Measurements from ENCODE around the gene SAMM50. TPM values are rescaled to one million over a fixed set of nuclear protein-coding genes. Genes with fewer than 3 reads are reported as not detected.
A peak's percentile ranks its signal among the peaks of the same experiment; 100 is the strongest.

Gene SAMM50
- total RNA-seq, 2 donors from 2014 or later: 40.7 to 49.5 TPM

DNA sequence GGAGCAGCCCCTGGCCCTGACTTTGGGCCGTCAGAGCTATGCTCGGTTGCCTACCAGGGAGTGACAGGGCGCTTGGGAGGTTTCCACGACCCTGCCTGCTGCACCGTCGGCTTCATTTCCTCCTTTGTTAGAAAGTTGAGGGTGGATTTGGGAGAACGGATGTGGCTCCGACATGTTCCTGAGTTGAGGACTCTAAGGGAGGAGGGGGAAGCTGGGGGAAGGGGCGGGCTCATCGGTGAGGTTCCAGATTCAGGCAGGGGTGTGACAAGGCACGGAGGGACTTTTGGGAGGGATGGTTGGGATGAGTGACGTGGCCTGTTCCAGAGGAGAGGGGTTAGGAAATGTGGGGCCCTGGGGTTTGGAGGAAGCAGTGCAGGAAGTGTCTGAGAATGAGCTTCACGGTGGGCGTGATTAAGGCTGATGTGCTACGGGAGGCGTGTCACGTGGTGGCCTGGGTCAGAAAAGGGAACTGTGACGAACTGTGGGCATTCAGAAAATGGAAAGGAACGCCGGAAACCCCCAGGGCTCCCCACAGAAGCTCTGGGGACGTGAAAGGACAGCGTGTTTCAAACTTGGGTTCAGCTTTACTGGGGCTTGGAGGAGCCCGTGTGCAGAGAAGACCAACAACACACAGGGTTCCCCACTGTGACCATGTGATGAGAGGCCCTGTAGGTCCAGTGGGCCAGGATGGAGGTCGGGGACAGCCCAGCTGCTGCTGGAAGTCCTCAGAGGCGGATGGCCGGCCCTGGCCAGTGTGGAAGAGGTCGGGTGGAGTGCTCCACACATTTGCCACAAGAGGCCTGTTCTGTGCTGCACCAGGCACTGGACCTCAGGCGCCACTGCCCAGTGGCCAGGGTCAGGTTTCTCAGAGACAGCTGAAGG lies 71.6 kb downstream of the SAMM50 start:
- peaks cover 4% of the 10 kb centered on the region for H3K27me3 ChIP-seq
- TF ChIP-seq, protein P1, sequence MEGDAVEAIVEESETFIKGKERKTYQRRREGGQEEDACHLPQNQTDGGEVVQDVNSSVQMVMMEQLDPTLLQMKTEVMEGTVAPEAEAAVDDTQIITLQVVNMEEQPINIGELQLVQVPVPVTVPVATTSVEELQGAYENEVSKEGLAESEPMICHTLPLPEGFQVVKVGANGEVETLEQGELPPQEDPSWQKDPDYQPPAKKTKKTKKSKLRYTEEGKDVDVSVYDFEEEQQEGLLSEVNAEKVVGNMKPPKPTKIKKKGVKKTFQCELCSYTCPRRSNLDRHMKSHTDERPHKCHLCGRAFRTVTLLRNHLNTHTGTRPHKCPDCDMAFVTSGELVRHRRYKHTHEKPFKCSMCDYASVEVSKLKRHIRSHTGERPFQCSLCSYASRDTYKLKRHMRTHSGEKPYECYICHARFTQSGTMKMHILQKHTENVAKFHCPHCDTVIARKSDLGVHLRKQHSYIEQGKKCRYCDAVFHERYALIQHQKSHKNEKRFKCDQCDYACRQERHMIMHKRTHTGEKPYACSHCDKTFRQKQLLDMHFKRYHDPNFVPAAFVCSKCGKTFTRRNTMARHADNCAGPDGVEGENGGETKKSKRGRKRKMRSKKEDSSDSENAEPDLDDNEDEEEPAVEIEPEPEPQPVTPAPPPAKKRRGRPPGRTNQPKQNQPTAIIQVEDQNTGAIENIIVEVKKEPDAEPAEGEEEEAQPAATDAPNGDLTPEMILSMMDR (IDR thresholded peaks at IDR 0.05): no peak
- intact Hi-C loops (cut with DNase I): no loop called here

DNA sequence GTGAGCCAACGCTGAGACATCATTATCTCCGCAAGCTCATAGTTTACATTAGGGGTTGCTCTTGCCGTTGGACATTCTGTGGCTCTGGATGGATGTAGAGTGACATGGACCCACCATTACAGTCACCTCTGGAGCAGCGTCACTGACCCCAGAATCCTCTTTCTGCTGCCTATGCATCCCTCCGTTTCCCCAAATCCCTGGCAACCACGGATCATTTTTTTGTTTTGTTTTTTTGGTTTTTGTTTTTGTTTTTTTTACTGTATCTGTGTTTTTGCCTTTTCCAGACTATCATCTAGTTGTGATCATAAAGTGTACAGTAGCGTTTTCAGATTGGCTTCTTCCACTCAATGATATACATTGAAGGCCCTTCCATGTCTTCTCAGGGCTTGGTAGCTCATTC lies 72.8 kb downstream of the SAMM50 start:
- intact Hi-C loops (cut with DNase I): no loop called here
- TF ChIP-seq, protein P1 (IDR thresholded peaks at IDR 0.05): no peak
- Histone ChIP-seq H3K9me3 (no peaks in the 10 kb centered on the region), H3K27ac (no peak overlapping the region), H3K27me3 (peaks cover 4% of the 10 kb centered on the region), H3K9ac (ENCODE audit: low read depth in 2 of 2, low read length in 2 of 2) (no peak overlapping the region), H3K4me3 (no peak overlapping the region), H3K36me3 (no peaks in the 10 kb centered on the region), H3K4me1 (no peaks in the 10 kb centered on the region)
- no peak for DNase-seq

More for the DNA sequence above, 71.6 kb downstream of the SAMM50 start:
- no peaks in the 10 kb centered on the region for H3K36me3 ChIP-seq
- peak overlapping the region; percentile 27 to 62 for H3K9ac ChIP-seq (ENCODE audit: low read depth in 2 of 2, low read length in 2 of 2)
- DNase-seq: peak; percentile 59
- no peaks in the 10 kb centered on the region for H3K9me3 ChIP-seq
- no peaks in the 10 kb centered on the region for H3K4me1 ChIP-seq
- peak overlapping the region; percentile 82 for H3K27ac ChIP-seq
- H3K4me3 ChIP-seq: no peak overlapping the region

DNA sequence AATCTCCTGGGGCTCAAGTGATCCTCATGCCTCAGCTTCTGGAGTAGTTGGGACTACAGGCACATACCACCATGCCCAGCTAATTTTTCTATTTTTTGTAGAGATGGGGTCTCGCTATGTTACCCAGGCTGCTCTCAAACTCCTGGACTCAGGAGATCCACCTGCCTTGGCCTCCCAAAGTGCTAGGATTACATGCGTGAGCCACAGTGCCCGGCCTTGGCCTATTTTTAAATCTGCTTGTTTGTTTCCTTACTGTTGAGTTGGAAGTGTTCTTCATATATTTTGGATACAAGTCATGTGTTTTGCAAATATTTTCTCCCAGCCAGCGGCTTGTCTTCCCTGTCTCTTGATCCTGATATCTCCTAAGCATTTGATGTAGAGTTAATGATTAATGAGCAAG lies 73.8 kb downstream of the SAMM50 start:
- H3K27ac ChIP-seq: no peak overlapping the region
- no peaks in the 10 kb centered on the region for H3K36me3 ChIP-seq
- H3K4me3 ChIP-seq: no peak overlapping the region
- TF ChIP-seq, protein P1 (IDR thresholded peaks at IDR 0.05): no peak
- no peaks in the 10 kb centered on the region for H3K4me1 ChIP-seq
- H3K27me3 ChIP-seq: peaks cover 4% of the 10 kb centered on the region
- no peaks in the 10 kb centered on the region for H3K9me3 ChIP-seq
- intact Hi-C loops (cut with DNase I): no loop called here
- no peak overlapping the region for H3K9ac ChIP-seq (ENCODE audit: low read depth in 2 of 2, low read length in 2 of 2)
- no peak for DNase-seq

DNA sequence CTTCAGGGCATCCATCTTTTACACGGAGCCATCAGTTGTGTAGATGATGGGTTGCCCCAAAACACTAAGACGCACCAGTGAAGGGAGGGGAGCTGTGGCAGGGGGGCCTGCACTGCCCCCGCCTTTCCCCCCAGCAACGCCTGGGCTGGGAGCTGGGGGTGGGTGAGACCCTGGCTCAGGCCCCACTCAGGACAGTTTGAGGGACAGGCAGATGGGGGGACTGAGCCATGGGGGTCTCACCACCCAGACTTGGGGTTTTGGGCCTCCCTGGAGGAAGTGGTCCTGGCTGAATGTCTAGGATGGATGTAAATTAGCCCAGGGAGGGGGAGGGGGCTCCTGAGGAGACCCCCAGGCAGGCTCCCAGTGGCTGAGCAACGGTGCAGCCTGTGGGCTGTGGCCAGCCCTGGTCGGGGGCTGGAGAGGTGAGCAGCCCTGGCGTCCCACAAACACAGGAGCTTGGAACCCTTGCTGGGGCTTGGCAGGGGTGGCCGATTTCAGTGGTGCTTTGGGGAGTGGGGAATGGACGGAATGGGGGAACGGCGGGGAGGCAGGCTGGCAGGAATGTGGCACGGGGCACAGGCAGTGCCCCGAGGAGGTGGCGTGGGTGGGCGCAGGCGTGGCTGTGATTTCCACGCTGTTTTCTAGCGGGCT lies 74.9 kb downstream of the SAMM50 start:
- intact Hi-C loops (cut with DNase I): no loop called here
- Histone ChIP-seq H3K9ac (ENCODE audit: low read depth in 2 of 2, low read length in 2 of 2) (no peak overlapping the region), H3K4me3 (no peak overlapping the region), H3K4me1 (no peaks in the 10 kb centered on the region), H3K27me3 (no peaks in the 10 kb centered on the region), H3K27ac (no peak overlapping the region), H3K9me3 (no peaks in the 10 kb centered on the region), H3K36me3 (no peaks in the 10 kb centered on the region)
- DNase-seq: no peak
- TF ChIP-seq, protein P1 (IDR thresholded peaks at IDR 0.05): no peak

DNA sequence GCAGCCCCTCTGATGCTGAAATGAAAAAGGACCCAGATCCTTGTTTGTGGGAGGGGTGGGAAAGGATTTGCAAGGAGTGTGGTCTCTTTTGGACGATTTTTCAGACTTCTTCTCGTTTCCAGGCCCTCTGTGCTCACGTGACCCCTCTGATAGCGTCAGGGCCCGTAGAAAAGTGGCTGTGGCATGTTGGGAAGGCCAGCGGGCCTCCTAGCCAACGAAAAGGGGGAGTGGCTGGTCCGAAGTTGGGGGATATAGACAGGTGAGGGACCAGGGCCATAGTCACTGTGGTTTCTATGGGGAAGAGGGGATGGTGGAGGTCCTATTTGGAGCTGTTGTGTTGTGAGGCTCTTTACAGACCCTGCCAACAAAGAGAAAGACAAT lies 75.5 kb downstream of the SAMM50 start:
- Histone ChIP-seq H3K4me3 (no peak overlapping the region), H3K9me3 (no peaks in the 10 kb centered on the region), H3K27me3 (no peaks in the 10 kb centered on the region), H3K9ac (ENCODE audit: low read depth in 2 of 2, low read length in 2 of 2) (no peak overlapping the region), H3K4me1 (no peaks in the 10 kb centered on the region), H3K27ac (no peak overlapping the region), H3K36me3 (no peaks in the 10 kb centered on the region)
- TF ChIP-seq, protein P1 (IDR thresholded peaks at IDR 0.05): no peak
- DNase-seq: no peak
- intact Hi-C loops (cut with DNase I): no loop called here
